ENCODE measurements around the gene SULT2B1.
"Not testable (repeated sequence)": the region's sequence is repeated elsewhere in the genome, so short reads cannot be mapped to it uniquely, and the experiment has no call there.

The SULT2B1 gene

DNA sequence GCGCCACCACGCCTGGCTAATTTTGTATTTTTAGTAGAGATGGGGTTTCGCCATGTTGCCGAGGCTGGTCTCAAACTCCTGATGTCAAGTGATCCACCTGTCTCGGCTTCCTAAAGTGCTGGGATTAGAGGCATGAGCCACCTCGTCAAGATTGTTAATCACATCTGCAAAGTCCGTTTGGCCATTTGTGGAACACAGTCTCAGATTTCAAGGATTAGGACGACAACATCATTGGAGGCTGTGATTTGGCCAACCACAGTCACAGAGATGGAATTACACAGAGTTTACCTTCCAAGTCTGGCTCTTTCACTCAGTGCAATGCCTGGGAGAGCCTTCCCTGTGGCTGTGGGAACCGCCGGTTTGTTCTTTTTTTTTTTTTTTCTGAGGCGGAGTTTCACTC lies 17.8 kb downstream of the SULT2B1 start:
- TF ChIP-seq, protein P1, sequence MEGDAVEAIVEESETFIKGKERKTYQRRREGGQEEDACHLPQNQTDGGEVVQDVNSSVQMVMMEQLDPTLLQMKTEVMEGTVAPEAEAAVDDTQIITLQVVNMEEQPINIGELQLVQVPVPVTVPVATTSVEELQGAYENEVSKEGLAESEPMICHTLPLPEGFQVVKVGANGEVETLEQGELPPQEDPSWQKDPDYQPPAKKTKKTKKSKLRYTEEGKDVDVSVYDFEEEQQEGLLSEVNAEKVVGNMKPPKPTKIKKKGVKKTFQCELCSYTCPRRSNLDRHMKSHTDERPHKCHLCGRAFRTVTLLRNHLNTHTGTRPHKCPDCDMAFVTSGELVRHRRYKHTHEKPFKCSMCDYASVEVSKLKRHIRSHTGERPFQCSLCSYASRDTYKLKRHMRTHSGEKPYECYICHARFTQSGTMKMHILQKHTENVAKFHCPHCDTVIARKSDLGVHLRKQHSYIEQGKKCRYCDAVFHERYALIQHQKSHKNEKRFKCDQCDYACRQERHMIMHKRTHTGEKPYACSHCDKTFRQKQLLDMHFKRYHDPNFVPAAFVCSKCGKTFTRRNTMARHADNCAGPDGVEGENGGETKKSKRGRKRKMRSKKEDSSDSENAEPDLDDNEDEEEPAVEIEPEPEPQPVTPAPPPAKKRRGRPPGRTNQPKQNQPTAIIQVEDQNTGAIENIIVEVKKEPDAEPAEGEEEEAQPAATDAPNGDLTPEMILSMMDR (IDR thresholded peaks at IDR 0.05; ENCODE audit: control extremely low read depth, extremely low read depth, low read depth, missing control alignments): no peak
- POLR2A ChIA-PET: no interaction called here
- CTCF ChIA-PET: interaction anchor here (1.3 kb wide), 1 partner anchor 256 kb away, joined by 4 read pairs; no protein-coding TSS in a partner anchor
- no peak for DNase-seq (ENCODE audit: extremely low spot score)

DNA sequence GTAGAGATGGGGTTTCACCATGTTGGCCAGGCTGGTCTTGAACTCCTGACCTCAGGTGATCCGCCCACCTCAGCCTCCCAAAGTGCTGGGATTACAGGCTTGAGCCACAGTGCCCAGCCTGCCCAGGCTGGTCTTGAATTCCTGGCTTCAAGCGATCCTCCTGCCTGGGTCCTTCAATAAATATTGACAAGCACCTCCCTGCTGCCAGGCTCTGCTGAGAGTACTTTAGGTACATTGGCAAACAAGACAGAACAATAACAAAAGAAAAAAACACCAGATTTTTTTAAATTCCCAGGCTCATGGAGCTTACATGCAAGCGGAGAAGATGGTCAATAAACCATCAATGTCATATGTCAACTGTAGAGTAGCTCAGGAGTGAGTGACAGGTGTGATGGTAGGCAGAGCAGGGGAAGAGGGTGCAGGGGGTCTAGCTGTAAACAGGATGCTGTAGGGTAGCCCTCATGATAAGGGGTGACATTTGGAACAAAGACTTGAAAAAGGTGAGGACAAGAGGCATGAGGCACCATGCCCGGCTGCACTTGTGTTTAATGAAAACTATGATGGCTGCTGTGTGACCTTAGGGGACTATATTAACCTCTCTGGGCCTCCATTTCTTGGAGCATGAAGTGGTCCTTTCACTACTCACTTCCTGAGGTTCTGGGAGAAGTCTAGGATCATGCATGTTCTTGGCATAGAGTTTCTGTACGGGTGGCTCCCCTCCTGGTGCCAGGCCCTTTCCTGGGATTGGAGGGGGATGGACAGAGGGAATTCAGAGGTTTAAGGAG lies 19.6 kb downstream of the SULT2B1 start:
- ChIA-PET POLR2A (no interaction called here), CTCF (interaction anchor here (1.3 to 4.8 kb wide), 4 partner anchors 12 to 257 kb away, joined by 4 to 24 read pairs (median 10); no protein-coding TSS in a partner anchor)

DNA sequence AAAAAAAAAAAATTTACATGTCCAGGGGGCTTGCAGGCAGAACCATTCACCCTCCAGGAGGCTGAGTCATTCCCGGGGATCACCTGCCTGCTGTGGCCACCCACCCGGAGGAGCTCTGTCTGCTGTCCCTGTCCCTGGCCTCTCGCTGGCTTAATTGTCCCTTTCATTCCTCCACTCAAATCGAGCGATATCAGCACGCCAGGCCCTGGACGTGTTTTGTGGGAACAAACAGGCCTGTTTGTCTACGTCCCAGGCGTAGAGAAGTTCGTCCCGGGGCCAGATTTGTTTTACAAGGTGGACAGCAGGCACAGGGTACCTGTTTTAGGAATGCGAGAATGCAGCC lies 21.2 kb downstream of the SULT2B1 start:
- CTCF ChIA-PET: interaction anchor here (2.5 to 4.8 kb wide), 3 partner anchors 11 to 83 kb away, joined by 10 to 24 read pairs (median 10); no protein-coding TSS in a partner anchor
- DNase-seq (ENCODE audit: extremely low spot score): no peak
- POLR2A ChIA-PET: interaction anchor here (0.6 kb wide), 1 partner anchor 190 kb away, joined by 3 read pairs; no protein-coding TSS in a partner anchor
- TF ChIP-seq, protein P1 (IDR thresholded peaks at IDR 0.05; ENCODE audit: control extremely low read depth, extremely low read depth, low read depth, missing control alignments): no peak

More for the DNA sequence above, 19.6 kb downstream of the SULT2B1 start:
- TF ChIP-seq, protein P1 (IDR thresholded peaks at IDR 0.05; ENCODE audit: control extremely low read depth, extremely low read depth, low read depth, missing control alignments): no peak
- DNase-seq (ENCODE audit: extremely low spot score): no peak

DNA sequence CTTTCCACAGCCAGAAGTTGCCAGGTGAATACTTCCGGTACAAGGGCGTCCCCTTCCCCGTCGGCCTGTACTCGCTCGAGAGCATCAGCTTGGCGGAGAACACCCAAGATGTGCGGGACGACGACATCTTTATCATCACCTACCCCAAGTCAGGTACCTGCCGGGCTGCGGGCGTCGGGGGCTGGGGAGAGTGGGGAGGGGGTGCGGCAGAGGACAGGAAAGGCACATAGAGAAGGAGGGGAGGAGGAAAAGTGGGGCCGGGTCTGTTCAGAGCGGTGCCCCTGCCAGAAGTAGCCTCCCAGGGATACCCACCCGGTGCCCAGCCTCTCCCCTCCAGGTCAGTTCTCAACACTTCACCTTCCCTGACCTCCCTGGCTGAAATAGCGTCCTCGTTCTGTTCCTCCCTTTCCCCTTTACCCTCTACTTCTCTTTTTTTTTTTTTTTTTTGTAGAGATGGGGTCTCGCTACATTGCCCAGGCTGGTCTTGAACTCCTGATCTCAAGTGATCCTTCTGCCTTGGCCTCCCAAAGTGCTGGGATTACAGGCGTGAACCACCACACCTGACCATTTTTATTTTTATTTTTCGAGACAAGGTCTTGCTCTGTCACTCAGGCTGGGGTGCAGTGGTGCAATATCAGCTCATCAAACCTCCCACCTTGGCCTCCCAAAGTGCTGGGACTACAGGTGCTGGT lies 24.1 kb downstream of the SULT2B1 start:
- ChIA-PET POLR2A (interaction anchor here (0.6 kb wide), 1 partner anchor 1275 kb away, joined by 4 read pairs; the partner anchor contains the start of gene PTOV1), CTCF (no interaction called here)
- TF ChIP-seq, protein P1 (IDR thresholded peaks at IDR 0.05; ENCODE audit: control extremely low read depth, extremely low read depth, low read depth, missing control alignments): no peak
- no peak for DNase-seq (ENCODE audit: extremely low spot score)

DNA sequence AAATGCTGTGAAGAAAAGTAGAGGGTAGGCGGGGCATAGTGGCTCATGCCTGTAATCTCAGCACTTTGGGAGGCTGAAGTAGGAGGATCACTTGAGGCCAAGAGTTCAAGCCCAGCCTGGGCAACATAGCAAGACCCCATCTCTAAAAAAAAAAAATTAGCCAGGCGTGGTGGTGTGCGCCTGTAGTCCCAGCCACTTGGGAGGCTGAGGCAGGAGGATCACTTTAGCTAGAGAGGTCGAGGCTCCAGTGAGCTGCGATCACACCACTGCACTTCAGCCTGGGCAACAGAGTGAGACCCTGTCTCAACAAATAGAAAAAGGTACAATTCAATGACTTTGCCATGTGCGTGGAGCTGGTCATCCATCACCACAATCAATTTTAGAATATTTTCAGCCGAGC lies 25.9 kb downstream of the SULT2B1 start:
- DNase-seq (ENCODE audit: extremely low spot score); POLR2A ChIA-PET: not testable (repeated sequence)
- CTCF ChIA-PET: interaction anchor here (1.3 to 1.5 kb wide), 2 partner anchors 21 to 72 kb away, joined by 3 read pairs; no protein-coding TSS in a partner anchor

DNA sequence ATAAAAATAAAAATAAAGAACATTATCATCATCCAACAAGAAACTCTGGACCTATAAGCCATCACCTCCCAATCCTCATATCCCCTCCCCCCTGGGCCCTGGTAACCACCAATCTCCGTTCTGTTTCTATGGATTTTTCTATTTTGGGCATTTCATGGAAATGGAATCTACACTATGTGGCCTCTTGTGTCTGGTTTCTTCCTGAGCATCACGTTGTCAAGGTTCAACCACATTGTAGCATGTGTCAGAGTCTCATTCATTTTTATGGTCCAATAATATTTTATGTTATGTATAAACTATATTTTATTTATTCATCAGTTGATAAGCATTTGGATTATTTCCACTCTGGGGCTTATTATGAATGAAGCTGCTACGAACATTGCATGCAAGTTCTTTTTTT lies 26.9 kb downstream of the SULT2B1 start:
- CTCF ChIA-PET: interaction anchor here (1.2 to 1.5 kb wide), 2 partner anchors 22 to 73 kb away, joined by 3 to 4 read pairs; no protein-coding TSS in a partner anchor
- DNase-seq (ENCODE audit: extremely low spot score): no peak
- TF ChIP-seq, protein P1 (IDR thresholded peaks at IDR 0.05; ENCODE audit: control extremely low read depth, extremely low read depth, low read depth, missing control alignments): no peak
- POLR2A ChIA-PET: no interaction called here
